ENCODE results near the gene MRPL33. TPM values are rescaled to one million over a fixed set of nuclear protein-coding genes. Genes with fewer than 3 reads are reported as not detected.
A peak's percentile ranks its signal among the peaks of the same experiment; 100 is the strongest.

MRPL33 gene
- total RNA-seq (100 to 1,000 TPM; 170 to 416 (median 253) TPM), polyA plus RNA-seq (100 to 1,000 TPM; 123 to 661 TPM)
- long read RNA-seq, donor 1, transcript MRPL33-201 (4 exons, 518 nt), result minor isoform, 42 of 356 reads
- long read RNA-seq, donor 1, transcript MRPL33-202 (3 exons, 404 nt), result major isoform, 164 of 356 reads
- long read RNA-seq, donor 1, partial matches to known transcripts, result 100 of 356 reads
- long read RNA-seq, donor 1, other reads (novel, unspliced or antisense), result 47 of 356 reads
- long read RNA-seq, donor 2, transcript MRPL33-202 (3 exons, 404 nt), result major isoform, 246 of 618 reads
- long read RNA-seq, donor 2, transcript MRPL33-201 (4 exons, 518 nt), result minor isoform, 82 of 618 reads
- long read RNA-seq, donor 2, transcript MRPL33-206 (3 exons, 729 nt), result minor isoform, 12 of 618 reads
- long read RNA-seq, donor 2, partial matches to known transcripts, result 184 of 618 reads
- long read RNA-seq, donor 2, other reads (novel, unspliced or antisense), result 92 of 618 reads
- long read RNA-seq, donor 3, transcript MRPL33-202 (3 exons, 404 nt), result minor isoform, 11 of 45 reads
- long read RNA-seq, donor 3, transcript MRPL33-201 (4 exons, 518 nt), result major isoform, 12 of 45 reads
- long read RNA-seq, donor 3, partial matches to known transcripts, result 0 of 45 reads
- long read RNA-seq, donor 3, other reads (novel, unspliced or antisense), result 21 of 45 reads

DNA sequence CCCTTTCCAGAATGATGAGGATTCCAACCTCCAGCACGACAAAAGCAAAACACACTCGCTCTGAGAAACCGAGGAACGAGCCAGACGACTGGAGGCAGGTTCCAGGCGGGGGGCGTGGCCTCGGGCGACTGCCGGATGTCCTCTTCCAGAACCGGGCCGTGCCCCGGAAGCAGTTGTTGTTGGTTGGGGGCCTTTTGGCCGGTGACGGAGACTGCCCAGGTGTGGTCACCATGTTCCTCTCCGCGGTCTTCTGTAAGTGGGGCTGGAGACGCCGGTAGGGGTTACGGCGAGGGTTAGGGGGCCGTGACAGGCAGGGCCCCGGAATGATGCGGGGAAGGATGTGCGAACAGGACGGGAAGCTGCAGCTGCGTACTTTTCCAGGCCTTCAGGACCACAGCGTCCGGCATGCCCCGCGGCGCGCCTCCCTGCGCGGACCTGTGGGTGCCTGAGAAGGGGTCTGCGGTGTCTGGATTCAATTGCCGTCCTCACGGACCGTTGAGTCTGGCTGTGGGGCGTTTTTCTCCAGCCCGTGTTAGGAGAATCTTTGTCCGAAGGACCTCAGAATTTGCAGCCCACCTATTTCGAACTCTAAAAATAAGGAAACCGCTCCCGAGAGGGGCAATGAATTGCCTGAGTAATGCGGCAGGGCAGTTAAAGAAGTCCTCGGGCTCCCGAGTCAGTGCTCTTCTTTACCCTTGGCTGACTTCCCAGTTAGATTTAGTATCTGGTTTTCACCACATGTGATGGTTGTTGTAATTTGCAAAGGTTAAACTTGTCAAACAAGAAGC is at the start of gene MRPL33:
Gene MRPL33, plus strand, starts transcription at position 172 of the 788 bp plus-strand sequence. Its CDS starts 59 bp downstream, at position 231.
- no peaks in the 10 kb centered on the region for H3K9me3 ChIP-seq
- H3K4me1 ChIP-seq, result peaks cover 5 to 51% (median 41%) of the 10 kb centered on the region in 9 donors
- WGBS, 2 donors, result 0% methylated on average over 48 of the region's 48 CpGs
- no peaks in the 10 kb centered on the region for H3K27me3 ChIP-seq
- ATAC-seq (peak; percentile 97 to 98 (median 98)), DNase-seq (peak; percentile 95)
- intact Hi-C loops (cut with DNase I), result loop anchor here in 6 of 10 donors (5.0 to 10.0 kb wide), 3 partner anchors 49 to 626 kb away; partner anchors contain the start of gene FOSL2 (in 4 of the 6)
- peaks cover 0 to 34% (median 6%) of the 10 kb centered on the region in 9 donors for H3K36me3 ChIP-seq
- H3K27ac ChIP-seq, result peak within 1 kb of the TSS; percentile 62 to 96 (median 92)
- TF ChIP-seq, protein P1, sequence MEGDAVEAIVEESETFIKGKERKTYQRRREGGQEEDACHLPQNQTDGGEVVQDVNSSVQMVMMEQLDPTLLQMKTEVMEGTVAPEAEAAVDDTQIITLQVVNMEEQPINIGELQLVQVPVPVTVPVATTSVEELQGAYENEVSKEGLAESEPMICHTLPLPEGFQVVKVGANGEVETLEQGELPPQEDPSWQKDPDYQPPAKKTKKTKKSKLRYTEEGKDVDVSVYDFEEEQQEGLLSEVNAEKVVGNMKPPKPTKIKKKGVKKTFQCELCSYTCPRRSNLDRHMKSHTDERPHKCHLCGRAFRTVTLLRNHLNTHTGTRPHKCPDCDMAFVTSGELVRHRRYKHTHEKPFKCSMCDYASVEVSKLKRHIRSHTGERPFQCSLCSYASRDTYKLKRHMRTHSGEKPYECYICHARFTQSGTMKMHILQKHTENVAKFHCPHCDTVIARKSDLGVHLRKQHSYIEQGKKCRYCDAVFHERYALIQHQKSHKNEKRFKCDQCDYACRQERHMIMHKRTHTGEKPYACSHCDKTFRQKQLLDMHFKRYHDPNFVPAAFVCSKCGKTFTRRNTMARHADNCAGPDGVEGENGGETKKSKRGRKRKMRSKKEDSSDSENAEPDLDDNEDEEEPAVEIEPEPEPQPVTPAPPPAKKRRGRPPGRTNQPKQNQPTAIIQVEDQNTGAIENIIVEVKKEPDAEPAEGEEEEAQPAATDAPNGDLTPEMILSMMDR (IDR thresholded peaks at IDR 0.05), result no peak
- peak within 1 kb of the TSS; percentile 50 to 90 (median 73) for H3K4me3 ChIP-seq

DNA sequence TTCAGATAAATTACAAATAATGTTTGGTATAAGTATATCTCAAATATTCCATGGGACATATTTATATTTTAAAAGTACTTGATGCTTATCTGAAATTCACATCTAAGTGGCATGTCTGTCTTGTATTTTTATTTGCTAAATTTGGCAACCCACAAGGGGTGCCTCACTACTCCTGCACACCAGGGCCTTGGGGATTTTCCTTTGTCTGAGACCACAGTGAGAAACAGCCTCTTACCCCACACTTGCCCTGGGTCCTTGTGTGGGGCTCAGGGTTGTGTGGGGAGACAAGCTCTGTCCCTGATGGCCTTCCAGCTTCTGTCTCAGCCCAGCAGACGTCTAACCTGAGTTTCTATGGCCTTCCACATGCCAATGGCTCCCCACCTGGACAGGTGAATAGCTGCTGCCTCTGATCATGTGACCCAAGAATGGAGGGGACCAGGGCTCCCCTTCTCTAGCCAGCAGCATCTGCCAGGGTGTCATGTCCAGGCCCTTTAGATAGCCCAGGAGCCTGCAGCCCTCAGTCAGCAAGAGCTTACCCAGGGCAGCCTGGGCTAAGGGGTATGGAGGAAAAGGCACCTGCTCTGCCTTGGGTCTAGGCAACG is 49.5 kb upstream of the MRPL33 start:
- H3K27me3 ChIP-seq, result peaks cover 0 to 7% (median 0%) of the 10 kb centered on the region in 7 donors
- DNase-seq (no peak), ATAC-seq (no peak)
- H3K4me3 ChIP-seq, result no peak overlapping the region
- intact Hi-C loops (cut with DNase I), result loop anchor here in 4 of 10 donors (5.0 to 10.0 kb wide), 5 partner anchors 50 to 683 kb away; partner anchors contain the start of gene MRPL33 (in 1 of the 4)
- 78 to 81% methylated on average over 2 of the region's 2 CpGs for WGBS, 2 donors
- TF ChIP-seq, protein P1 (IDR thresholded peaks at IDR 0.05), result no peak
- H3K27ac ChIP-seq, result peak overlapping the region in 9 of 10 donors; percentile 42 to 82 (median 72)
- H3K9me3 ChIP-seq, result no peaks in the 10 kb centered on the region
- peaks cover 4 to 53% (median 30%) of the 10 kb centered on the region in 9 donors for H3K4me1 ChIP-seq
- no peaks in the 10 kb centered on the region for H3K36me3 ChIP-seq

DNA sequence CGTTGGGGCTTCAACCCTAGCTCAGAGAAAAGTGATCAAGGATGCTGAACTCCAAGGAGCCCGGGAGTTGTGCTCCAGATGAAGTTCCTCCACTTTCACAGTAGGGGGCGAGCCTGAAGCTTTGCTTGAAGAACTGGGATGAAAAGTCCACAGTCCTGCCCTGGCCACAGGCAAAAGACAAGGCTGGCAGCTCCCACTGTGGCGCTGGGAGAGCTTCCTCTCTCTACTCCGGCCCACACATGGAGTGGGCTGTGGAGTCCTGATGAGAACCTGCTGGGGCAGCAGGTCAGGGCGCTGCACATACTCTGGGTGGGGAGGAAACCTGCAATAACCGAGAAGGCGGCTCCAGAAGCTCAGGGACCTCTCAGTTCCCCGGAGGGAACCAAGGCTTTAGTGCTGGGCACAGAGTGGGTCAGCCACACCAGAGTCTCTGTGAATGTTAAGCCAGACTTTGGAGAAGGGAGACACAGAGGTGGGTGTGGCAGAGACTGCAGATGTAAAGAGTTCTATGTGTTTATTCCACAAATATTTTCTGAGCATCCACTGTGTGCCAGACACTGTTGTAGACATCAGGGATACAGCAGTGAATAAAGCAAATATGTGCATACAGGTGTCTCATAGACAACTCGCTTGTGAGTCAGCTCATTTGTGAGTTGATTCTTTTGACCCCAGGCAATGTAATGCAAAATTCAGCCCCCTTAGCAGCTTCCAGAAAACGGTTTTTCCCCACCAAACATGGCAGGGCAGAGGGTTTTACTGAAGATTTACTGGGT is 48.0 kb upstream of the MRPL33 start:
- Histone ChIP-seq H3K4me3 (no peak overlapping the region), H3K27me3 (no peaks in the 10 kb centered on the region), H3K27ac (peak overlapping the region in 9 of 10 donors; percentile 49 to 84 (median 73)), H3K4me1 (peaks cover 4 to 60% (median 42%) of the 10 kb centered on the region in 9 donors), H3K9me3 (no peaks in the 10 kb centered on the region), H3K36me3 (no peaks in the 10 kb centered on the region)
- 42 to 43% methylated on average over 11 of the region's 11 CpGs for WGBS, 2 donors
- peak; percentile 50 to 80 (median 72) for ATAC-seq
- peak; percentile 43 to 72 for DNase-seq
- TF ChIP-seq, protein P1 (IDR thresholded peaks at IDR 0.05), result peak; percentile 69 to 91 (median 85)
- intact Hi-C loops (cut with DNase I), result loop anchor here in 4 of 10 donors (5.0 to 10.0 kb wide), 5 partner anchors 49 to 681 kb away; partner anchors contain the start of gene MRPL33 (in 1 of the 4)
